Activated T-cell treated with anti-CD3 and anti-CD28 coated beads for 1 hour (primary cell): Measurements from ENCODE around the gene RBM8A.
"Not testable (repeated sequence)": the region's sequence is repeated elsewhere in the genome, so short reads cannot be mapped to it uniquely, and the experiment has no call there.

ENCODE experiments used
- DNase-seq: peaks from one replicate; pipeline ENCODE4 v3.0.0-alpha.2; 2020; ENCODE audit warnings: low read depth

The RBM8A gene

DNA sequence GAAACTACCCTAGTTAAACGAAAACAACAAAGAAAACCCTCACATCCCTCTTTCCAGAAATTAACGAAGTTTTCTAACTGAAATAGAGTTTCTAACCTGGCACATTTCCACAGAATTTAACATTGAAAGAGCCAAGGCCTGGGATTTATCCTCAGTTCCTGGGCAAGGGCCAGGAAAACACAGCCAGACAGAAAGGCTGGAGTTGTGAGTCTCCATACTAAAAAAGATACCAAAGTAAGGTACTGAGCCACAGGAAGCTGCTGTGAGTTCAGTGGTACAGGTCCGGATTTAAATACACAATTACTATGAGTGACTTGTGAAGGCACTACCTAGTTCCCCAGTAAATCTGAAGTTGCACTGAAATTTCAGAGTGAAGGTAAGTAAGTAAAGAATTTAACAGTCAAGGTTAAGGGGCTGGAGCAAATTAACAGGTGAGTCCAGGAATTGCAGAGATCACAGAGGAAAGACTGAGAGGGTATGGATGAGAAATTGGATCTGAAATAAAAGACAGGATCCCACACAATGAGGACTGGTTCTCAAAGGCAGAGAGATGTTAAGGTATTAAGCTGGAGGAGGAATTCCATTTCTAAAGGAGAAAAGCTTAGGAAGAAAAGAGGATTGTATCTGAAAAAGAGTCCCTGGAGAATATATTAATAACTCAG, 29.6 kb upstream of the RBM8A start:
- no peak for DNase-seq

DNA sequence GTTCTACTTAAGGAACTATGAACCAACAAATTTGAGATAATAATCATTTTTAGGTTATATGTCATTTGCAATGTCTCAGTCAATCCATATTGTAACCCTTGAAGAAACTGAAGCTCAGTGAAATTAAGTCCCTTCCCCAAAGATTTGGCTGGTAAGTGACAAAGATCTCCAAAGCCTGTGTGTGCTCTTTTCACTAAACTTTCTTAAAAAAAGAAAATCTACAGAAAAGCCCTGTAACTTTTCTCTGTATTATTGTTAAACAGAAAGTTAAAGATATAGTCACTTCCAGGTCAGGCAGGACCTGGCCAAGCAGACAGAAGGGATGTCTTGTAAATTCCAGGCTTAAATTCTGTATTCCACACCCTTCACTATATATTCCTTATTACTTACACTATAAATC, 29.1 kb upstream of the RBM8A start:
- DNase-seq = no peak

DNA sequence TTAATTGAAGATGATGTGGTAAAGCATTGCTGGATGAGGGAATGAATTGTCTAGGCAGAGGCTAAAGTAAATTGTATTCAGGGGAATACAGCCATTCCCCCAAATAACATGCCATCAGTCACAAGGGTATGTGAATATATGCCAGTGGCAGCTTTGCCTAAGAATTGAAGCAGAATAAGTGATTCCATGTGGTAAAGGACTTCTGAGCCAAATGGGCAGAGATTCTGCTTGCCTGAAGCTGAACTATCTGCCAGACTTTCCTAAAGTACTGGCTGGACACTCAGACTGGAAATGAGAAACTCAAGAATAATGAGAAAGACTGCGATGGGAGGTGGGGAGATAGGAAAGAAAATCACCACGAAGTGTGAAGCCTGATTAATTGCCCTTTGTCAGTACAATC, 28.2 kb upstream of the RBM8A start:
- DNase-seq = no peak

DNA sequence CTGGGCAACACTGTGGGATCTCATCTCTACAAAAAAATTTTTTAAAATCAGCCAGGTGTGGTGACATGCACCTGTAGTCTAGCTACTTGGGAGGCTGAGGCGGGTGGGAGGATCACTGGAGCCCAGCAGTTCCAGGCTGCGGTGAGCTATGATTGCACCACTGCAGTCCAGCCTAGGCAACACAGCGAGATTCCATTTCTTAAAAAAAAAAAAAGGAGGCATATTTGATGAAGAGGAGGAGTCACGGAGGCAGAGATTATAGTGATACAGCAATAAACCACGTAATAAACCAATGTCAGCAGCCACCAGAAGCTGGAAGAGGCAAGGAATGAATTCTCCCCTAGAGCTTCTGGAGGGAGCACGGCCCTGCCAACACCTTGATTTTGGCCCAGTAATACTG, 26.6 kb upstream of the RBM8A start:
- DNase-seq = no peak

DNA sequence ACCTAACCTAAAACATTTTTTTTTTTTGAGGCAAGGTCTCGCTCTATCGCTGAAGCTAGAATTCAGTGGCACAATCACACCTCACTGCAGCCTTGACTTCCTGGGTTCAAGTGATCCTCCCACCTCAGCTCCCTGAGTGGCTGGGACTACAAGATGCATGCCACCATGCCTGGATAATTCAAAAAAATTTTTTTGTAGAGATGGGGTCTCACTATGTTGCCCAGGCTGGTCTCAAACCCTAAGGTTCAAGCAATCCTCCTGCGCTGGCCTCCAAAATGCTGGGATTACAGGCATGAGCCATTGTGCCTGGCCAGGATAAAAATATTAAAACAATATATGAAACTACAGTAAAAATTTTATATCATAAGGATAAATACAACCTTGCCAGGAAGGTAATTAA, 25.6 kb upstream of the RBM8A start:
- DNase-seq = no peak

DNA sequence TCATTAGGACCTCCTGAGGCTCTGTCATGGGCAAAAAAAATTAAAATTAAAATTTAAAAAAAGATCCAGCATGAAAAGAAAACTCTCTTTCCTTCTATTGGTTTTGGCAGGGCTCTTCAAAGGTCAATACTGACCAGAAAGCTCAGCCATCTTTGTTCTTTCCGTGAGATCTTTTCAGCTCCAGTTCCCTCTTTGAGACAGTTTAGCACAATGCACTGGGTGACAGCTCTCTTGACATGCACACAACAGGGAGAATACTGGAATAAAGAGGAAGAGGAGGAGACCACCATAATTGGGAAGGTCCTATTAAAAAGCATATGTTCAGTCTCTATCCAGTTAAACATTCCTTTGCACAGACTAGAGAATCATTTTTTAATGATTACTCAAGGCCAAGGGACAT, 24.2 kb upstream of the RBM8A start:
- DNase-seq = no peak

DNA sequence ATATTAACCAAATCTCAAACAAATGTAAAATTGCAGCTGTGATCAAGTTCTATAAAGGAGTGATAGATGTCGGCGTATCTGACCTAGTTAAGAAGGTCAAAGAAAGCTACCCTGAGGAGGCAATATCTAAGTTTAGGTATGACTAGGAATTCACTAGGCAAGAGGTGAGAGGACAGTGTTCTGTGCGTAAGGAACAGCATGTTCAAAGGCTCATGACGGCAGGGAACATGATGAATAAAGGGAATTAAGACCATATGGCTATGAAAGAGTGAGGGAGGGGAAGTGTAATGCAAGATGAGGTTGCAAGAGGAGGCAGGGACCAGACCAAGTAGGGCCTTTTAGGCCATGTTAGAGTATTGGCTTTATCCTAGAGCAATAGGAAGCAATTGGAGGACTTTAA, 21.9 kb upstream of the RBM8A start:
- DNase-seq = no peak

DNA sequence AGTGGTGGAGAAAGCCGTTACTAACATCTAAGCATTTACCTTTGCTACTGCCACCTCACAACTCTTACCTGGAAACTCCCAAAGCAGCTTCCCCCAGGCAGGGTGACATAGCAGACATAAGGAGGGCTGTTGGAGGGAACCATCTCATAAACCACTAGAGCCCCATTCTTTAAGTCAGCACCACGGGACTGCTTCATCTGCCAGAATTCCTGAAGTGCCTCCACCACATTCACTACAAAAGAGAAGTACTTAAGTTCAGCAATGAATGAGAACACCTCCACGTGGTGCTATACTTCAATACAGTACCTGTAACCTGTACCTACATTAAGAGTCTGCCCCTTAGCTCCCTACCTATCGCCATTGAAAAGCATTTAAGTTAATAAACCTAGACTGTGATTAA, 20.3 kb upstream of the RBM8A start:
- no peak for DNase-seq

DNA sequence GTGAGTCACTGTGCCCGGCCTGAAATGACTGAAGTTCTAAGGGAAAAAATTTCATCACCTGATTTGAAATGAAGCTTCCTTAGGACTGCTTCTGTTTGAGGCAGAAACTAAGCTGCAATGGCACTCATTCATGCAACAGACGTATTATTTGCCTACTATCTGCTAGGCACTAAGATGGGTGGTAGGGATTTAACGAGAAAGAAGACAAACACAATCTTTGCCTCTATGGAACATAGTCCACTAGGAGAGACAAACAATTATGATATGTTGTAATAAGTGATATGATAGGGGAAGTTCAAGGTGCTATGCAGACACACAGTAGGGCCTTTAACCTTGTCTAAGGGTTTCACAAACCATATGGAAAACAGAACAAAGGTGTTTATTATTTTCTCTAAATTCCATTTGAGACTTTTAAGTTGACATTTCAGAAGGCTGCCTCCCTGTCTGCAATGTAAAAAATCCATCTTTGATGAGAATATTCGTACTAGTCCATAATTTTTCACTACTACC, 19.2 kb upstream of the RBM8A start:
- no peak for DNase-seq

DNA sequence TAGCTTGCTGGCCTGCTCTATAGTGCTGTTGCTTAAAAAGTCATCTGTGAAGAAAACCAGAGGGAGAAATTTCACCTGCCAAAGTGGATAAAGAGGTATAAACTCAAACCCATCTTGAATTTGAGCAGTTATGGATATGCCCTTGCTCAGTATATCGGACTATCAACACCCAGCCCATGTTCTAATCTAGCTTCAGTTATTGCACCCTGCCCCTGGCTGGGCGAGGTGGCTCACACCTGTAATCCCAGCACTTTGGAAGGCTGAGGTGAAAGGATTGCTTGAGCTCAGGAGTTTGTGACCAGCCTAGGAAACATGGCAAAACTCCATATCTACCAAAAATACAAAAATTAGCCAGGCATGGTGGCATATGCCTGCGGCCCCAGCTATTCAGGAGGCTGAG, 17.2 kb upstream of the RBM8A start:
- no peak for DNase-seq

DNA sequence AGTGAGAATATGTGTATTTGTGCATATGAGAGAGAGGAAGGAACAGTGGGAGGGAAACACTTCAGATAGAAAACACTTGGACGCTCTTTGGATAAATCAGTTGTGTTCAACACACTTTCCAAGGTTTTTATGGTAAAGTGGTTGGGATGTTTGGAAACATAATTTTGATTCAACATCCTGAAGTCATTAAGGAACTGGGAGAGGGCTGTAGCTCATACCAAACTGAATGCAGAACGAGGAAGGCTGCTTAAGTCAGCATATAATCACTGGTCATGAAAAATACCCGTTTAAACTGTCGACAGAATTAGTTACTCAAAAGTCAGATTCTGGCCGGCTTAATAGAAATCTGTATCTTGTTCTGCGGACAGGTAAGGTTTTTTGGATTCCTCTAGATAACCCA, 15.6 kb upstream of the RBM8A start:
- no peak for DNase-seq

DNA sequence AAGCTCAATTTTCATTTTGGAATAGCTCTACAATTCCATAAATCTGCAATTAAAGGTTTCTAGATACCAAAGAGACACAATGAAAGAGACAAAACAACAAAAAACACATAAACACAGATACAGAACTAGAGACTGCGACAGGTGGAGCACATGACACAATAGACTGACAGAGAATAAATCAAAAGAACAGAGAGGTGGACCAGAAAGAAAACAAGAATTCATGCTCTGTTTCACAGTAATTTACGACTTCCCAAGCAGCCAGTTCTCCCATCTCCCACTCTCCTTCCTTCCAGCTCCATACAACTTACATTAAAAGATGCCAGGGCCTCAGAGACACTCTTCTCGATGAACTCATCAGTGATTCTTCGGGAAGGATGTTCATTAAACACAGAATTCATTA, 15.1 kb upstream of the RBM8A start:
- DNase-seq = no peak

DNA sequence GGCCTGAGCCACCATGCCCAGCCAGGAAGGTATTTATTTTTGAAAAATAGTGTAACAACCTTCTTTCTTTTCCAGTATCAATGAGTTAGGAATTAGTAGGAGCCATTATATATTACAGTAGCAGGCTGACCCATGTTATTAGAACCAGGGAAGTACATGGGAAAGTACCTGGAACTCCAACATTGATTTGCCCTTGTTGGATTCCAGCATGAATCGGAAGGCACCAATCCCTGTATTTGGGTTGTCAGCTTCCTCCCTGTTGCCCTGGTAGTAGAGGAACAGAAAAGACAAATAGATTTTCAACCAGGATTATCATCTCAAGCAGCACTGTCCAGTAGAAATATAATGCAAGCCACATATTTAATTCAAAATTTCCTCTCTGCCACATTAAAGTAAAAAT, 10.2 kb upstream of the RBM8A start:
- DNase-seq = no peak

DNA sequence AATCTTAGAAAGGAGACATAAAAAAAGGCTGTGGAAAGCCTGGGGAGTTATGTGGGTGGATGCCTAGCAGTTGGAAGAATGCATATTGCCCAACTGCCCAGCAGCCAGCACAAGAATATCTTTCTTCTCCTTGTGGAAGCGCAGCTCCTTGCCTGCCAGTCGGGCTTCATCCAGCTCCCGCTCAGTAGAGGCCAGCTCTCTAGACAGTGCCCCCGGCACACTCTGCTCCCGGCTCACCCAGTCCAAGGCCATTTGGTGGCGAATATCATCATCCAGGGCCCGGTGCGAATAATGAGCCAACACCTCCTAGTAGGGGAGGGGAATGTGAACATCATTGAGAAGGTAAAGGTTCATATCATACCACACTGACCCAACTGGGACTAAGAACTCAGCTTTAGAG, 9.0 kb upstream of the RBM8A start:
- no peak for DNase-seq

DNA sequence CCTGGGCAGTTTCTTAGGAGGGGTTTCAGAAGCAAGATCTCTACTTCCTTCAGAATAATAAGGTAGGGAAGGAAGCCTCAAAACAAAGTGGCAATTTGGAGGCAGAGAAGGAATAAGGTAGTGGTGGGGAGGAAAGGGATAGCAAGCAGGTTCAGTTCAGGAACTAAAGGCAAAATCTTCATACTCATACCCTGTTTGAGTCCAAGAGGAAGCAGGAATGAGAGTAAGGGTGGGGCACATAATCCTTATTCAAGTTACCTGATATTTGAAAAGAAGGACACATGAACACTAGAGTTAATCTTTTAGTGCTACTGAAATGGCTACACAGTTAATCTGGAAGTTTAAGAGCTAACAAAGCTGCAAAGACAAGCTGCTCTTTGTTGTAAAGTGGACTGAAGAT, 8.4 kb upstream of the RBM8A start:
- no peak for DNase-seq

DNA sequence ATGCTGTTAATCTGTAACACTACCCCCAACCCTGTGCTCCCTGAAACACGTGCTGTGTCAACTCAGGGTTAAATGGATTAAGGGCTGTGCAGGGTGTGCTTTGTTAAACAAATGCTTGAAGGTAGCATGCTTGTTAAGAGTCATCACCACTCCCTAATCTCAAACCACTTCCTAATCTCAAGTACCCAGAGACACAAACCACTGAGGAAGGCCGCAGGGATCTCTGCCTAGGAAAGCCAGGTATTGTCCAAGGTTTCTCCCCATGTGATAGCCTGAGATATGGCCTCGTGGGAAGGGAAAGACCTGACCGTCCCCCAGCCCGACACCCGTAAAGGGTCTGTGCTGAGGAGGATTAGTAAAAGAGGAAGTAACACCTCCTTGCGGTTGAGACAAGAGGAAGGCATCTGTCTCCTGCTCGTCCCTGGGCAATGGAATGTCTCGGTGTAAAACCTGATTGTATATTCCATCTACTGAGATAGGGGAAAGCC, 5.3 kb upstream of the RBM8A start:
- not testable (repeated sequence) for DNase-seq

DNA sequence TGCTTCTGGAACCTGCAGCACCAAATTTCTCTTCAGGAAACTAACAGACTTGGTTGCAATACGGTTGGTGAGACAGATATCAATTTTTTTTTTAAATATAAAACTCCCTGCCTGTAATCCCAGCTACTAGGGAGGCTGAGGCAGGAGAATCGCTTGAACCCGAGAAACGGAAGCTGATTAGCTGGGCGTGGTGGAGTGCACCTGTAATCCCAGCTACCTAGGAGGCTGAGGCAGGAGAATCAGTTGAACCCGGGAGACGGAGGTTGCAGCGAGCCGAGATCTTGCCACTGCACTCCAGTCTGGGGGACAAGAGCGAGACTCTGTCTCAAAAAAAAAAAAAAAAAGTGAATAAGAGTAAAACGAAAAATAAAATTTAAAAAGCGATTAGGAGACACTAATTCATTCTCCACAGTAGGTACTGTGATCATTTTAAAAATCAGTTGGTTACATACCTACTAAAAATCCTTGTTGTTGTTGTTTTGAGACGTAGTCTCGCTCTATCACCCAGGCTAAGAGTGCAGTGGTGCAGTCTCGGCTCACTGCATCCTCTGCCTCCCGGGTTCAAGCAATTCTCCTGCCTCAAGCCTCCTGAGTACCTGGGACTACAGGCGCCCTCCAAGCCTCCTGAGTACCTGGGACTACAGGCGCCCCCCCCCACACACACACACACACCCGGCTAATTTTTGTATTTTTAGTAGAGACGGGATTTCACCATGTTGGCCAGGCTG, 796 bp upstream of the RBM8A start:
- DNase-seq = no peak

DNA sequence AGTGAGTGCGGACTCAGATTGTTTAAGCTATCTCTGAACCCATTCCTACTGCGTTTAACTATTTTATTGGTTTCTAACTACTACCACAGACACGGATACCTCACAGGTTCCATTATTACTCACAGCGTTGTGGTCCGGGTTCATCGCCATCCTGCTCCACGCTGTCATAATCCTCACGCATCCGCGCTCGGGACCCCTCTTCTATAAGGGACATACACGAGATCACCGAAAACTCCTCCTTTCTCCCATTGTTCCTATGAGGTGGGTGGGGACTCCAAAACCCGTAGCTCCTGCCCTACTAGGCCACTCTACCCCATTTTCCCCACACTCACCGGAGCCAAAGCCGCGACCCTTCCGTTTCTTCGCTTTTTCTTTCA, 610 bp downstream of the RBM8A start:
- no peak for DNase-seq

DNA sequence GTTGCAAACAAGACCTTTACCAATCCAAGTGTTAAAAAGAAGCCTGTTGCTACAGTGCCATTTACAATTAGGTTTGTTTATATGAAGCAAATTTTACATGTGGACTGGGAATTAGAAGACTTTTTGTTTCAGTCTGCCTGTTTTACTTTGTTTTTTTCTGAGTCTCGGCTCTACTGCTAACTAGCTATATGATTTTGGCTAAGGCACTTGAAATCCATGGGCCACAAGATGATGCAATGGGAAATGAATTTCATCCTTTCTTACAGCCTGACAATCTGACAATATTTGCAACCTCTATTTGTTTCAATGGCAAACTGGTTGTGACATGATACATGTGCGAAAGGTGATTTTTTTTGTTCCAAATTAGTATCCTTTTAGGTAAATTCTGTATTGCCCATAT, 5.0 kb downstream of the RBM8A start:
- no peak for DNase-seq

DNA sequence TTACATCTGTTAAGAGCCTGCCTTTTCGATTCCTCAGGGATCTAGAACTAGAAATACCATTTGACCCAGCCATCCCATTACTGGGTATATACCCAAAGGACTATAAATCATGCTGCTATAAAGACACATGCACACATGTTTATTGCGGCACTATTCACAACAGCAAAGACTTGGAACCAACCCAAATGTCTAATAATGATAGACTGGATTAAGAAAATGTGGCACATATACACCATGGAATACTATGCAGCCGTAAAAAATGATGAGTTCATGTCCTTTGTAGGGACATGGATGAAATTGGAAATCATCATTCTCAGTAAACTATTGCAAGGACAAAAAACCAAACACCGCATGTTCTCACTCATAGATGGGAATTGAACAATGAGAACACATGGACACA, 7.0 kb downstream of the RBM8A start:
- not testable (repeated sequence) for DNase-seq

DNA sequence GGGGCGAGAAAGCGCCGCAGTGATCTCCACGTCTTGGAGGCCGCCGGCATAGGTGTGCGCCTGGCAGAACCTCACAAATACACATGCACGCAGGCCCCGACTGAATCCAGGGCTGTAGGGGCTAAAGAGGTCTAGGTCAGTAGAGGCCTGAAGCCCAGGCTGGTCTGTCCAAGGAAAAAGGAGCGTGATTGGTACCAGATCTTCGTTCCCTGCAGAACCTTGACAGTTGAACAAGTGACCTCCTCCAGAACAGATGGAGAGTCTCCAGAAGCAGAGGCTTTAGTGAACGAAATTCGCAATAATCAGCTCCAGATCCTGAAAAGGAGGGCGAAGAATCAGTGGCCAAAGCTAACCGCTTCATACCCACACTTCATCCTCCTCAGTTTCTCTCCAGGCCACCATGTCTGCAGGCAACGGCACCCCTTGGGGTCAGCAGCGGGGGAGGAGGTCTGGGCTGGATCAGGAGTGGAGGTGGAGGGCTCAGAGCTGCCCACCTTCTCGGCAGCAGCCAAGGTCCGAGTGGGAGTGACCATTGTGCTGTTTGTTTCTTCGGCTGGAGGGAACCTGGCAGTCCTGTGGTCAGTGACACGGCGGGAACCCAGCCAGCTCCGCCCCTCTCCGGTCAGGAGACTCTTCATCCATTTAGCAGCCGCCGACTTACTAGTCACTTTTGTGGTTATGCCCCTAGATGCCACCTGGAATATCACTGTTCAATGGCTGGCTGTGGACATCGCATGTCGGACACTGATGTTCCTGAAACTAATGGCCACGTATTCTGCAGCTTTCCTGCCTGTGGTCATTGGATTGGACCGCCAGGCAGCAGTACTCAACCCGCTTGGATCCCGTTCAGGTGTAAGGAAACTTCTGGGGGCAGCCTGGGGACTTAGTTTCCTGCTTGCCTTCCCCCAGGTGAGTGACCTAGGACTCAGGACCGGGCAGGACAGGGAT, 8.0 kb downstream of the RBM8A start:
- no peak for DNase-seq

DNA sequence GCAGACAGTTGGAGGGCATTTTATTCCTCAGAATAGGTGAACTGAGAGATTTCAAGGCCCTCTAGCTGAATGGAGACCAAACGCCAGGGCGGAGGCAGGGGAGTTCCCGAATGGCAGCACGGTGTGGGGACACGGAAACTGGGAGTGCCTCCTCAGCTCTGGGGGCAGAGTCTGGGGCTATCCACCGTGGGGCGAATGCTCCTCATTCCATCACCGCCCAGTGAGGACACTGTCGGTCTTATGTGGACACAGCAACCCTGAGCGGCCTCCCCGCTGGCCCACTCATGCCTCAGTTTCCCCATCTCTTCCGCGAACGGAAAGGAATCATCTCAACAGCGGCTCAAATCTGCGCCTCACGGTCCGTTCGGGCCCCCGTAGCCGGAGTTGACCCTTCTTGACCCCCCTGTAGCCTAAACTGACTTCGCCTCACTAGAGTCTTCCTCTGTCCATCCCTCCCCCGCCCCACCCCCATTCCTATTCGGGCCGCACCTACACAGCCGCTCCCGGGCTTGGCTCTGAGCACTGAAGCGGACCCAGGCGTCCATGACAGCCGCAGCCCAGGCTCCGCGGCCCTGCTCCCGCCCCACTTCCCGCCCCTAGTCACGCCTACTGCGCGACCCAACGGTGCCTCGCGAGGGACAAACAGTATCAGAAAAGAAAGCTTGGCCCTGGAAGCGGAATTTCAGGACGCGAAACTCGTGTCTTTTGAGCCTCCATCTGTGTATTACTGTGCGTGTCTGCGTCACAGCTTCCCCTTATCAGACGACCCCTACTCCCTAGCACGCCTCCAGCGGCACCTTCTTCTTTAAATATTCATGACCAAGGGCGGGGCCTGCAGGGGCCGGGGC, 8.9 kb downstream of the RBM8A start, which contains the start of gene PEX11B:
Gene PEX11B (minus strand): TSS at position 574 of the 848 bp plus-strand sequence. CDS start 29 bp downstream, at position 545.
- DNase-seq = peak; percentile 89
